GM23338 (cell line): ENCODE results near the gene ZNF821. TPM values are rescaled to one million over a fixed set of nuclear protein-coding genes. Genes with fewer than 3 reads are reported as not detected.

Source experiments
- ATAC-seq: fragments of 200-7000 bp; cut with Tn5 transposase; 3 replicates; pipeline ENCODE4 v1.9.1; 2020
- DNase-seq: peaks from one replicate; pipeline ENCODE4 v3.0.0-alpha.2; 2015; ENCODE audit warnings: low spot score
- H2AFZ ChIP-seq: fragments of 200-600 bp; sonication (generic); 2 replicates; pipeline ENCODE4 v1.8.0; 2016; ENCODE audit warnings: antibody characterized with exemption, mild to moderate bottlenecking, moderate library complexity
- H3F3A ChIP-seq: fragments of 200-600 bp; sonication (generic); replicated peaks from 2 replicates; pipeline ENCODE4 v1.8.0; 2017; ENCODE audit warnings: antibody characterized with exemption, mixed run types, low read depth
- H3K27ac ChIP-seq: fragments of 200-600 bp; sonication (generic); 2 replicates; pipeline ENCODE4 v1.6.1; 2016; ENCODE audit warnings: low read depth
- H3K27me3 ChIP-seq: fragments of 200-600 bp; sonication (generic); 2 replicates; pipeline ENCODE4 v1.8.0; 2016; ENCODE audit warnings: mild to moderate bottlenecking, mixed run types, moderate library complexity; ENCODE audit not compliant: insufficient read depth
- H3K36me3 ChIP-seq: fragments of 200-600 bp; sonication (generic); 2 replicates; pipeline ENCODE4 v1.8.0; 2016; ENCODE audit warnings: mild to moderate bottlenecking; ENCODE audit not compliant: insufficient read depth
- H3K4me1 ChIP-seq: fragments of 200-600 bp; sonication (generic); 2 replicates; pipeline ENCODE4 v1.8.0; 2016; ENCODE audit warnings: mild to moderate bottlenecking, moderate library complexity; ENCODE audit not compliant: insufficient read depth
- H3K4me2 ChIP-seq: fragments of 200-600 bp; sonication (generic); 2 replicates; pipeline ENCODE4 v1.7.1; 2017; ENCODE audit warnings: mixed run types
- H3K4me3 ChIP-seq: fragments of 200-600 bp; sonication (generic); 2 replicates; pipeline ENCODE4 v1.6.1; 2016; ENCODE audit warnings: mixed run types
- H3K79me2 ChIP-seq: fragments of 200-600 bp; sonication (generic); replicated peaks from 2 replicates; pipeline ENCODE4 v1.8.0; 2017; ENCODE audit warnings: mild to moderate bottlenecking; ENCODE audit not compliant: insufficient read depth
- H3K9me2 ChIP-seq: fragments of 200-600 bp; sonication (generic); 2 replicates; pipeline ENCODE4 v1.8.0; 2017; ENCODE audit not compliant: insufficient read depth
- H4K20me1 ChIP-seq: fragments of 200-600 bp; sonication (generic); replicated peaks from 2 replicates; pipeline ENCODE4 v1.8.0; 2017; ENCODE audit warnings: mild to moderate bottlenecking; ENCODE audit not compliant: insufficient read depth
- H3K27ac Mint-ChIP-seq: 2 replicates; pipeline ENCODE4 v1.8.0; 2020; ENCODE audit warnings: inconsistent platforms, mild to moderate bottlenecking, moderate library complexity, mixed read lengths
- H3K27me3 Mint-ChIP-seq: 3 replicates; pipeline ENCODE4 v1.8.0; 2022; ENCODE audit warnings: low read depth, mild to moderate bottlenecking, moderate library complexity, mixed read lengths, inconsistent platforms; ENCODE audit not compliant: insufficient read depth, poor library complexity
- H3K36me3 Mint-ChIP-seq: 3 replicates; pipeline ENCODE4 v1.8.0; 2021; ENCODE audit warnings: low read depth, mild to moderate bottlenecking, inconsistent platforms, moderate library complexity, mixed read lengths
- H3K4me1 Mint-ChIP-seq: 3 replicates; pipeline ENCODE4 v1.8.0; 2020; ENCODE audit warnings: mild to moderate bottlenecking, inconsistent platforms, mixed read lengths
- H3K4me3 Mint-ChIP-seq: 3 replicates; pipeline ENCODE4 v1.8.0; 2021; ENCODE audit warnings: moderate library complexity, mild to moderate bottlenecking, inconsistent platforms, mixed read lengths
- H3K9me3 Mint-ChIP-seq: 3 replicates; pipeline ENCODE4 v1.8.0; 2020; ENCODE audit warnings: moderate library complexity, mild to moderate bottlenecking, inconsistent platforms, mixed read lengths
- CREB1 ChIP-seq: fragments of 250-450 bp; sonication (Bioruptor Pico); IDR thresholded peaks from 2 replicates; pipeline ENCODE4 v1.5.0; 2020; ENCODE audit warnings: low read depth, mild to moderate bottlenecking, moderate library complexity
- CTCF ChIP-seq, 2 experiments: fragments of 200-600 bp in 1 of 2; sonication (generic) in 1 of 2; conservative IDR thresholded peaks; 2 replicates each; pipeline versions ENCODE4 v1.5.1 to v1.6.1; 2016 to 2017; ENCODE audit warnings: antibody characterized with exemption in 2 of 2, low read depth in 2 of 2, mild to moderate bottlenecking in 2 of 2, moderate library complexity in 1 of 2
- EZH2 ChIP-seq: fragments of 200-600 bp; sonication (generic); IDR thresholded peaks from one replicate; pipeline ENCODE4 v1.8.0; 2017; ENCODE audit warnings: antibody characterized with exemption, mild to moderate bottlenecking, low read depth; ENCODE audit not compliant: unreplicated experiment
- EZH2phosphoT487 ChIP-seq: fragments of 200-600 bp; sonication (generic); IDR thresholded peaks from one replicate; pipeline ENCODE4 v1.8.1; 2018; ENCODE audit warnings: antibody characterized with exemption; ENCODE audit not compliant: unreplicated experiment
- JUNB ChIP-seq: IDR thresholded peaks from one replicate; pipeline ENCODE4 v1.6.1; 2016; ENCODE audit warnings: antibody characterized with exemption; ENCODE audit not compliant: unreplicated experiment
- NANOG ChIP-seq: IDR thresholded peaks from 2 replicates; pipeline ENCODE4 v1.6.1; 2016; ENCODE audit warnings: antibody characterized with exemption, borderline replicate concordance
- ZNF114 ChIP-seq: fragments of 250-450 bp; sonication (Bioruptor Pico); IDR thresholded peaks from 2 replicates; pipeline ENCODE4 v1.5.0; 2020; ENCODE audit warnings: mild to moderate bottlenecking, moderate library complexity
- ZNF331 ChIP-seq: fragments of 250-450 bp; sonication (Bioruptor Pico); IDR thresholded peaks from 2 replicates; pipeline ENCODE4 v1.5.0; 2020; ENCODE audit warnings: low read depth, mild to moderate bottlenecking, moderate library complexity
- polyA plus RNA-seq: library from polyadenylated mRNA; unstranded; fragments of >200 nt; fragmentation: Nextera tagmentation; extraction: Ambion mirVana; gene quantifications from 2 replicates; pipeline ENCODE4 v1.2.1, GENCODE V29; 2016
- total RNA-seq: library from RNA; depleted of rRNA; stranded (reverse); fragments of >200 nt; shearing (Covaris generic); gene quantifications from 2 replicates; pipeline ENCODE4 v1.2.3, GENCODE V29; 2014
- TF ChIP-seq, protein P1 (sequence below): fragments of 250-450 bp; sonication (Bioruptor Pico); IDR thresholded peaks from 2 replicates; pipeline ENCODE4 v1.5.0; 2020; ENCODE audit warnings: mild to moderate bottlenecking, moderate library complexity
- TF ChIP-seq, protein P2 (sequence below): IDR thresholded peaks from one replicate; pipeline ENCODE4 v1.6.1; 2018; ENCODE audit warnings: antibody characterized with exemption; ENCODE audit not compliant: unreplicated experiment

The ZNF821 gene
- total and polyA plus RNA-seq, 2 experiments from 2014 or later: 13.3 to 14.8 TPM

DNA sequence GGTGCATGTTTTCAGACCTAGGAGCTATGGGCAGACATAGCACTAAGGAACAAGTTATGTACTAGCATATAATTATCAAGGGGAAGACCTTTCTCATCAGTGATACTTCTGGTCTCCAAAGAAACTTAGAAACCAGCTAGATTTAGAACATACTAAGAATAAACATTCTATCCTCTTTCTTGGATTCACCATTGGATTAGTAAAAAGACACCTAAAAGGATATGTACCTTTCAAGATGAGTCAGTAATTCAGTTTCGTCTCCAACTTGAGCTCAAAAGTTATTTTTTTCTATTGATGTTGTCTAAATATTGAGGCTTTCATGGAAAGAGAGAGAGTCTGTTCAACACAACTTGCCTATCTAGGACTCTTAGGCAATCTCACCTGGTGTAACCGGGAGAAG lies 13.2 kb downstream of the ZNF821 start:
- Mint-ChIP-seq H3K4me1 (no peaks in the 10 kb centered on the region; the same call in 2 of the 3 replicates), H3K9me3 (no peaks in the 10 kb centered on the region), H3K27ac (no peak overlapping the region), H3K27me3 (peaks cover 6% of the 10 kb centered on the region), H3K36me3 (peaks cover 23% of the 10 kb centered on the region), H3K4me3 (no peak overlapping the region)
- ATAC-seq: no peak
- no peaks in the 10 kb centered on the region; the same call in 1 of the 2 replicates for H4K20me1 ChIP-seq
- no peaks in the 10 kb centered on the region for H3K4me1 ChIP-seq
- DNase-seq: no peak
- no peak overlapping the region for H3K4me3 ChIP-seq
- no peaks in the 10 kb centered on the region for H3K27me3 ChIP-seq
- H3K4me2 ChIP-seq: no peak overlapping the region
- TF ChIP-seq ZNF114 (CRISPR knock-in tag): no peak
- no peak for TF ChIP-seq ZNF331
- TF ChIP-seq CTCF (conservative IDR thresholded peaks at IDR 0.05; ENCODE audit: low read depth in 2 of 2): no peak
- no peak for TF ChIP-seq NANOG
- no peak for TF ChIP-seq EZH2
- TF ChIP-seq, protein P1, sequence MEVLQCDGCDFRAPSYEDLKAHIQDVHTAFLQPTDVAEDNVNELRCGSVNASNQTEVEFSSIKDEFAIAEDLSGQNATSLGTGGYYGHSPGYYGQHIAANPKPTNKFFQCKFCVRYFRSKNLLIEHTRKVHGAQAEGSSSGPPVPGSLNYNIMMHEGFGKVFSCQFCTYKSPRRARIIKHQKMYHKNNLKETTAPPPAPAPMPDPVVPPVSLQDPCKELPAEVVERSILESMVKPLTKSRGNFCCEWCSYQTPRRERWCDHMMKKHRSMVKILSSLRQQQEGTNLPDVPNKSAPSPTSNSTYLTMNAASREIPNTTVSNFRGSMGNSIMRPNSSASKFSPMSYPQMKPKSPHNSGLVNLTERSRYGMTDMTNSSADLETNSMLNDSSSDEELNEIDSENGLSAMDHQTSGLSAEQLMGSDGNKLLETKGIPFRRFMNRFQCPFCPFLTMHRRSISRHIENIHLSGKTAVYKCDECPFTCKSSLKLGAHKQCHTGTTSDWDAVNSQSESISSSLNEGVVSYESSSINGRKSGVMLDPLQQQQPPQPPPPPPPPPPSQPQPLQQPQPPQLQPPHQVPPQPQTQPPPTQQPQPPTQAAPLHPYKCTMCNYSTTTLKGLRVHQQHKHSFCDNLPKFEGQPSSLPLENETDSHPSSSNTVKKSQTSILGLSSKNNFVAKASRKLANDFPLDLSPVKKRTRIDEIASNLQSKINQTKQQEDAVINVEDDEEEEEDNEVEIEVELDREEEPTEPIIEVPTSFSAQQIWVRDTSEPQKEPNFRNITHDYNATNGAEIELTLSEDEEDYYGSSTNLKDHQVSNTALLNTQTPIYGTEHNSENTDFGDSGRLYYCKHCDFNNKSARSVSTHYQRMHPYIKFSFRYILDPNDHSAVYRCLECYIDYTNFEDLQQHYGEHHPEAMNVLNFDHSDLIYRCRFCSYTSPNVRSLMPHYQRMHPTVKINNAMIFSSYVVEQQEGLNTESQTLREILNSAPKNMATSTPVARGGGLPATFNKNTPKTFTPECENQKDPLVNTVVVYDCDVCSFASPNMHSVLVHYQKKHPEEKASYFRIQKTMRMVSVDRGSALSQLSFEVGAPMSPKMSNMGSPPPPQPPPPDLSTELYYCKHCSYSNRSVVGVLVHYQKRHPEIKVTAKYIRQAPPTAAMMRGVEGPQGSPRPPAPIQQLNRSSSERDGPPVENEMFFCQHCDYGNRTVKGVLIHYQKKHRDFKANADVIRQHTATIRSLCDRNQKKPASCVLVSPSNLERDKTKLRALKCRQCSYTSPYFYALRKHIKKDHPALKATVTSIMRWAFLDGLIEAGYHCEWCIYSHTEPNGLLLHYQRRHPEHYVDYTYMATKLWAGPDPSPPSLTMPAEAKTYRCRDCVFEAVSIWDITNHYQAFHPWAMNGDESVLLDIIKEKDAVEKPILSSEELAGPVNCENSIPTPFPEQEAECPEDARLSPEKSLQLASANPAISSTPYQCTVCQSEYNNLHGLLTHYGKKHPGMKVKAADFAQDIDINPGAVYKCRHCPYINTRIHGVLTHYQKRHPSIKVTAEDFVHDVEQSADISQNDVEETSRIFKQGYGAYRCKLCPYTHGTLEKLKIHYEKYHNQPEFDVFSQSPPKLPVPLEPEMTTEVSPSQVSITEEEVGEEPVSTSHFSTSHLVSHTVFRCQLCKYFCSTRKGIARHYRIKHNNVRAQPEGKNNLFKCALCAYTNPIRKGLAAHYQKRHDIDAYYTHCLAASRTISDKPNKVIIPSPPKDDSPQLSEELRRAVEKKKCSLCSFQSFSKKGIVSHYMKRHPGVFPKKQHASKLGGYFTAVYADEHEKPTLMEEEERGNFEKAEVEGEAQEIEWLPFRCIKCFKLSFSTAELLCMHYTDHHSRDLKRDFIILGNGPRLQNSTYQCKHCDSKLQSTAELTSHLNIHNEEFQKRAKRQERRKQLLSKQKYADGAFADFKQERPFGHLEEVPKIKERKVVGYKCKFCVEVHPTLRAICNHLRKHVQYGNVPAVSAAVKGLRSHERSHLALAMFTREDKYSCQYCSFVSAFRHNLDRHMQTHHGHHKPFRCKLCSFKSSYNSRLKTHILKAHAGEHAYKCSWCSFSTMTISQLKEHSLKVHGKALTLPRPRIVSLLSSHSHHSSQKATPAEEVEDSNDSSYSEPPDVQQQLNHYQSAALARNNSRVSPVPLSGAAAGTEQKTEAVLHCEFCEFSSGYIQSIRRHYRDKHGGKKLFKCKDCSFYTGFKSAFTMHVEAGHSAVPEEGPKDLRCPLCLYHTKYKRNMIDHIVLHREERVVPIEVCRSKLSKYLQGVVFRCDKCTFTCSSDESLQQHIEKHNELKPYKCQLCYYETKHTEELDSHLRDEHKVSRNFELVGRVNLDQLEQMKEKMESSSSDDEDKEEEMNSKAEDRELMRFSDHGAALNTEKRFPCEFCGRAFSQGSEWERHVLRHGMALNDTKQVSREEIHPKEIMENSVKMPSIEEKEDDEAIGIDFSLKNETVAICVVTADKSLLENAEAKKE (CRISPR knock-in tag): no peak
- TF ChIP-seq, protein P2, sequence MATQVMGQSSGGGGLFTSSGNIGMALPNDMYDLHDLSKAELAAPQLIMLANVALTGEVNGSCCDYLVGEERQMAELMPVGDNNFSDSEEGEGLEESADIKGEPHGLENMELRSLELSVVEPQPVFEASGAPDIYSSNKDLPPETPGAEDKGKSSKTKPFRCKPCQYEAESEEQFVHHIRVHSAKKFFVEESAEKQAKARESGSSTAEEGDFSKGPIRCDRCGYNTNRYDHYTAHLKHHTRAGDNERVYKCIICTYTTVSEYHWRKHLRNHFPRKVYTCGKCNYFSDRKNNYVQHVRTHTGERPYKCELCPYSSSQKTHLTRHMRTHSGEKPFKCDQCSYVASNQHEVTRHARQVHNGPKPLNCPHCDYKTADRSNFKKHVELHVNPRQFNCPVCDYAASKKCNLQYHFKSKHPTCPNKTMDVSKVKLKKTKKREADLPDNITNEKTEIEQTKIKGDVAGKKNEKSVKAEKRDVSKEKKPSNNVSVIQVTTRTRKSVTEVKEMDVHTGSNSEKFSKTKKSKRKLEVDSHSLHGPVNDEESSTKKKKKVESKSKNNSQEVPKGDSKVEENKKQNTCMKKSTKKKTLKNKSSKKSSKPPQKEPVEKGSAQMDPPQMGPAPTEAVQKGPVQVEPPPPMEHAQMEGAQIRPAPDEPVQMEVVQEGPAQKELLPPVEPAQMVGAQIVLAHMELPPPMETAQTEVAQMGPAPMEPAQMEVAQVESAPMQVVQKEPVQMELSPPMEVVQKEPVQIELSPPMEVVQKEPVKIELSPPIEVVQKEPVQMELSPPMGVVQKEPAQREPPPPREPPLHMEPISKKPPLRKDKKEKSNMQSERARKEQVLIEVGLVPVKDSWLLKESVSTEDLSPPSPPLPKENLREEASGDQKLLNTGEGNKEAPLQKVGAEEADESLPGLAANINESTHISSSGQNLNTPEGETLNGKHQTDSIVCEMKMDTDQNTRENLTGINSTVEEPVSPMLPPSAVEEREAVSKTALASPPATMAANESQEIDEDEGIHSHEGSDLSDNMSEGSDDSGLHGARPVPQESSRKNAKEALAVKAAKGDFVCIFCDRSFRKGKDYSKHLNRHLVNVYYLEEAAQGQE: no peak
- TF ChIP-seq JUNB: no peak
- TF ChIP-seq EZH2phosphoT487: no peak
- TF ChIP-seq CREB1 (CRISPR knock-in tag): no peak
- peaks cover 3% of the 10 kb centered on the region; the same call in 1 of the 2 replicates for H3K36me3 ChIP-seq
- no peak overlapping the region for H3K27ac ChIP-seq
- no peaks in the 10 kb centered on the region for H3K79me2 ChIP-seq
- H3F3A ChIP-seq: 0 out of 2 replicates have a peak, but pooled peaks cover 4% of the 10 kb centered on the region
- H2AFZ ChIP-seq: no peak overlapping the region
- H3K9me2 ChIP-seq: no peaks in the 10 kb centered on the region
